Medulla oblongata (tissue), 1 donor: Measurements from ENCODE around the gene CCK.
A peak's percentile ranks its signal among the peaks of the same experiment; 100 is the strongest.
"Not testable (repeated sequence)": the region's sequence is repeated elsewhere in the genome, so short reads cannot be mapped to it uniquely, and the experiment has no call there.

Source experiments
- DNase-seq: peaks from one replicate; pipeline ENCODE4 v3.0.0-alpha.2; 2015; ENCODE audit errors: extremely low spot score

The CCK gene, protein sequence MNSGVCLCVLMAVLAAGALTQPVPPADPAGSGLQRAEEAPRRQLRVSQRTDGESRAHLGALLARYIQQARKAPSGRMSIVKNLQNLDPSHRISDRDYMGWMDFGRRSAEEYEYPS

GRCh38 chr3:42266085-42266484 is at the start of gene CCK:
Gene CCK, minus strand, starts transcription at chr3:42266185. Its CDS starts 2,555 bp downstream, at chr3:42263630.
- no peak for DNase-seq

GRCh38 chr3:42314411-42314810 is 48.4 kb upstream of the CCK start:
- DNase-seq: no peak

GRCh38 chr3:42308651-42309050 is 42.7 kb upstream of the CCK start:
- DNase-seq: no peak

GRCh38 chr3:42306499-42306898 is 40.5 kb upstream of the CCK start:
- DNase-seq: no peak

- DNase-seq: no peak
Observed at GRCh38 chr3:42302924-42303634, 37.1 kb upstream of the CCK start.

GRCh38 chr3:42301446-42302175 is 35.6 kb upstream of the CCK start:
- no peak for DNase-seq

- DNase-seq: no peak
Observed at GRCh38 chr3:42300778-42301177, 34.8 kb upstream of the CCK start.

GRCh38 chr3:42300013-42300412 is 34.0 kb upstream of the CCK start:
- DNase-seq: peak; percentile 2

- DNase-seq: no peak
Observed at GRCh38 chr3:42298259-42298658, 32.3 kb upstream of the CCK start.

GRCh38 chr3:42292009-42292408 is 26.0 kb upstream of the CCK start:
- no peak for DNase-seq

GRCh38 chr3:42290966-42291714 is 25.2 kb upstream of the CCK start:
- DNase-seq: no peak

DNA sequence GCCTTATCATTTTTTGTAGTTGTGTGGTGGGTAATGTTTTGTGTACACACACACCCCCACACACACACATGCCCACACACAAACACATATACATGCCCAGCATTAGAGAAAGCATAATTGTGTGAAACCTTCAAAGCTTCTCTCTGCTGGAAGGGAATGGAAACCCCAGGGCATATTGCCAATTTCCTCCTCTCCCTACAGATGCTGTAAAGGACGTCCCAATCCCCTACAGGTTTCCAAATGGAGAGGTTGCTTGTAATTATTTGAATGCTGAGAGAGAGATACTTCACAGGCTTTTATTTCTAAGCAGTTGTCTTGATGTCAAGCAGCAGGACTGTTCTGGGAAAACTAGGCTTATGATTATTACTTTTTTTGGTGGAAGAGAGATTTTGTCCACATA is 23.0 kb upstream of the CCK start:
- no peak for DNase-seq

DNA sequence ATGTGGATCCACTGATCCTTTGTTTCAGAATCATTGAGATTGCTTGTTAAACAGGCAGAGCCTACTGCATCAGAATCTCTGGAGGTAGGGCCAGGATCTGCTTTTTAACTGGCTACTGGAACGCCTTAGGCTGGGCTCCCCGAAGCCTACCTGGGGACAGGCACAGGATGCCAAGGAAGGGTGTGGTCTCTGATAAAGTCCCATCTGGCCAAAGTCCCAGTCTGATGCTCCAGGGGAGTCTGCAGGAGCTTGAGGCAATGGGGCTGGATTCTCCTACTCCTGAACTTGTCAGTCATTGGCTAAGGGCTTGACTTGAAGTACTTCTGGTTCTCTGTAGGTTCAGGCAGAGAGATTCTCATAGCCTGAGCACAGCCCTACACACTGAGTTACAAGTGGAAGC is 22.4 kb upstream of the CCK start:
- DNase-seq: no peak

GRCh38 chr3:42287423-42287822 is 21.4 kb upstream of the CCK start:
- not testable (repeated sequence) for DNase-seq

DNA sequence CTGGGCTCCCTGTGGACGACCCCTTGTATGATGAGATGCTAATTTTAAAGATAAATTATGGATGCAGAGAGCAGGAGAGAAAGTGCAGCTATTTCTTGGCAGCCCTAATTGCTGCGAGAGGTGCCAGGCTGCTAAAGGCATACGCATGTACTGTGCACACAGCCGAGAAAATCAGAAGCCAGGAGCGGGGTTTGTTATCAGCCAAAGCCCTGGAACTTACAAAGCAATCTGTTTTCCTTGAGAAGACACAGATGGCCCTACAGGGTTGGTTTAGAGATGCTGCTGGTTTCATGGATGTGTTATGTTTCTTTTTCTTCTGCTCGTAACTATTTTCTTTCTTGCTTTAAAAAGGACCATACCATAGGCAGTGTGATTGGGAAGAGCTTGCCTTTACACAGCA is 11.7 kb upstream of the CCK start:
- no peak for DNase-seq

- no peak for DNase-seq
Observed at GRCh38 chr3:42276141-42277132, 10.5 kb upstream of the CCK start.

GRCh38 chr3:42275217-42275616 is 9.2 kb upstream of the CCK start:
- no peak for DNase-seq

DNA sequence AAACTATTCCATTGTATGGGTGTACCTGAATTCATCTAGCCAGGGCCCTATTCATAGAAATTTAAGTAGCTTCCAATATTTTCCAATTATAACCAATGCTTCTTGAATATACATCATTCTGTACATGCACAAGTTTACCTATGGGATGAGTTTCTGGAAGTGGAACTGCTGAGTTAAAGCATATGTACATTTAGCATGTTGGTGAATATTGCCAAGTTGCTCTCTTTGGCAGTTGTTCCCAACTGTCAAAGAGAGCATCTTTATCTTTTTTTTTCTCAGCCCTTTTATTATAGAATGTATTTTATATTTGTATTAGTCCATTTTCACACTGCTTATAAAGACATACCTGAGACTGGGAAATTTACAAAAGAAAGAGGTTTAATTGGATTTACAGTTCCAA is 8.3 kb upstream of the CCK start:
- no peak for DNase-seq

- DNase-seq: peak; percentile 18
Observed at GRCh38 chr3:42273361-42273760, 7.4 kb upstream of the CCK start.

- no peak for DNase-seq
Observed at GRCh38 chr3:42271786-42272185, 5.8 kb upstream of the CCK start.

DNA sequence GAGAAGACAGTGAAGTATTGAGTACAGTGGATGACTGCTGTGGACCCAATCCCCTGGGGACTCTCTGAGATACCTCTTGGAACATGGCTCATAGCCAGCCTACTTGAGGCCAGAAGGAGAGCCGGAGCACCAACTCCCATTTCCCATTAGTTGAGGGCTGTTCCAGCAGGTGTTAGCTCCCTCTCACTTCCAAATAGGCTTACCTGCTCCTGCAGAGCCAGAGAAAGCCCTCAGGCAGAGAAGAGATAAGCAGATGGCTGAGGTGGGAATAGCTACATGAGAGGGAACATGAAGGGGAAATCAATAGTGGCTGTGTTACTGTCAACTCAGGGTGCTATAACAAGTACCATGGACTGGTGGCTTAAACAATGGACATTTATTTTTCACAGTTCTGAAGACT is 4.6 kb upstream of the CCK start:
- DNase-seq: no peak
